Transverse colon (tissue), 3 donors: ENCODE measurements around the gene DROSHA.

Experiments
- CTCF ChIP-seq, 5 experiments: fragments of 200-600 bp in 3 of 5; fragments of 450-650 bp in 2 of 5; sonication (generic) in 3 of 5; IDR thresholded peaks; 1 replicate in 2 of 5; 2 replicates in 3 of 5; pipeline ENCODE4 v1.5.1; 2016 to 2017; ENCODE audit warnings: antibody characterized with exemption in 5 of 5, inconsistent platforms in 3 of 5, mild to moderate bottlenecking in 2 of 5, moderate library complexity in 1 of 5
- EP300 ChIP-seq: sonication (generic); formaldehyde crosslinking; IDR thresholded peaks from one replicate; pipeline ENCODE4 v1.6.1; 2017; ENCODE audit warnings: antibody characterized with exemption, low read depth
- POLR2A ChIP-seq: fragments of 450-650 bp; IDR thresholded peaks from one replicate; pipeline ENCODE4 v1.6.1; 2016; ENCODE audit warnings: antibody characterized with exemption, mild to moderate bottlenecking, moderate library complexity

- TF ChIP-seq CTCF (IDR thresholded peaks at IDR 0.05) (no peak), EP300 (no peak), POLR2A (no peak)
These were observed 149.6 kb downstream of the DROSHA start for GRCh38 chr5:31382051-31382878.
